AG04450 (cell line): Measurements from ENCODE around the gene EXOC7. TPM values are rescaled to one million over a fixed set of nuclear protein-coding genes. Genes with fewer than 3 reads are reported as not detected.

Experiments used
- CTCF ChIA-PET: fragments of 300-600, 350-600 bp; formaldehyde crosslinking; extraction: SDS; loops from one replicate; lab custom pipeline; 2022; ENCODE audit warnings: antibody characterized with exemption, inconsistent platforms; lab: Charles Lee
- POLR2A ChIA-PET: fragments of 350-600 bp; formaldehyde crosslinking; extraction: SDS; loops from one replicate; lab custom pipeline; 2021; ENCODE audit warnings: antibody characterized with exemption, inconsistent platforms; lab: Yijun Ruan, JAX
- DNase-seq: peaks from one replicate; pipeline ENCODE4 v3.0.0-alpha.2; 2011; ENCODE audit warnings: low read depth, low spot score
- H3K27ac ChIP-seq: one replicate; pipeline ENCODE4 v1.5.1; 2012; ENCODE audit warnings: low read depth, low read length, control low read depth
- H3K27me3 ChIP-seq: one replicate; pipeline ENCODE4 v1.6.0; 2012; ENCODE audit warnings: low read length; ENCODE audit not compliant: control insufficient read depth, insufficient read depth
- H3K4me3 ChIP-seq: 2 replicates; pipeline ENCODE4 v1.5.1; 2011; ENCODE audit warnings: mild to moderate bottlenecking, low read depth, low read length, control low read depth
- H3K9me3 ChIP-seq: 2 replicates; pipeline ENCODE4 v1.5.1; 2012; ENCODE audit warnings: low read length; ENCODE audit not compliant: control insufficient read depth, insufficient read depth
- CTCF ChIP-seq: IDR thresholded peaks from 2 replicates; pipeline ENCODE4 v1.5.1; 2011; ENCODE audit warnings: low read depth, low read length, control low read depth, inconsistent platforms
- polyA plus RNA-seq: library from polyadenylated mRNA; depleted of rRNA; stranded (reverse); fragments of >200 nt; gene quantifications from 2 replicates; pipeline ENCODE4 v1.2.3, GENCODE V29; 2011

The EXOC7 gene
- polyA plus RNA-seq, 1 experiment: 97.6 TPM

- no peak overlapping the region for H3K4me3 ChIP-seq
- no peak for DNase-seq
- CTCF ChIA-PET: interaction anchor here (0.8 to 1.3 kb wide), 2 partner anchors 173 to 291 kb away, joined by 3 to 4 read pairs; no protein-coding TSS in a partner anchor
- no peaks in the 10 kb centered on the region for H3K27me3 ChIP-seq
- H3K9me3 ChIP-seq: peaks cover 3% of the 10 kb centered on the region; the same call in 1 of the 2 replicates
- TF ChIP-seq CTCF: no peak
- no peak overlapping the region for H3K27ac ChIP-seq
- POLR2A ChIA-PET: interaction anchor here (0.9 kb wide), 1 partner anchor 12 kb away, joined by 4 read pairs; no protein-coding TSS in a partner anchor
These were observed 3.1 kb upstream of the EXOC7 start for GRCh38 chr17:76106703-76107102.

GRCh38 chr17:76104896-76105231, 1.3 kb upstream of the EXOC7 start:
- H3K9me3 ChIP-seq: peaks cover 3% of the 10 kb centered on the region; the same call in 1 of the 2 replicates
- H3K27me3 ChIP-seq: no peaks in the 10 kb centered on the region
- DNase-seq: no peak
- CTCF ChIA-PET: interaction anchor here (4.1 kb wide), 1 partner anchor 174 kb away, joined by 22 read pairs; no protein-coding TSS in a partner anchor
- H3K27ac ChIP-seq: no peak overlapping the region
- no peak overlapping the region for H3K4me3 ChIP-seq
- no peak for TF ChIP-seq CTCF
- POLR2A ChIA-PET: no interaction called here

GRCh38 chr17:76104140-76104895, 731 bp upstream of the EXOC7 start:
- Histone ChIP-seq H3K27ac (peak overlapping the region; percentile 52), H3K9me3 (peaks cover 3% of the 10 kb centered on the region; the same call in 1 of the 2 replicates), H3K27me3 (no peaks in the 10 kb centered on the region), H3K4me3 (peak overlapping the region; percentile 73)
- TF ChIP-seq CTCF: no peak
- POLR2A ChIA-PET: interaction anchor here (0.5 to 1.1 kb wide), 4 partner anchors 9 to 195 kb away, joined by 3 to 4 read pairs (median 4); partner anchors contain the start of gene UBALD2
- CTCF ChIA-PET: interaction anchor here (0.5 to 4.1 kb wide), 4 partner anchors 31 to 175 kb away, joined by 3 to 22 read pairs (median 7); no protein-coding TSS in a partner anchor
- no peak for DNase-seq

- TF ChIP-seq CTCF: no peak
- H3K4me3 ChIP-seq: peak overlapping the region; percentile 73
- ChIA-PET CTCF (interaction anchor here (4.1 kb wide), 1 partner anchor 176 kb away, joined by 22 read pairs; no protein-coding TSS in a partner anchor), POLR2A (interaction anchor here (0.9 to 1.1 kb wide), 2 partner anchors 162 to 177 kb away, joined by 3 read pairs; partner anchors contain the start of gene UBALD2)
- peaks cover 3% of the 10 kb centered on the region; the same call in 1 of the 2 replicates for H3K9me3 ChIP-seq
- no peak for DNase-seq
- H3K27me3 ChIP-seq: no peaks in the 10 kb centered on the region
- H3K27ac ChIP-seq: peak overlapping the region; percentile 47
These were observed 678 bp downstream of the EXOC7 start for GRCh38 chr17:76102944-76103273.

- no peak for DNase-seq
- CTCF ChIA-PET: no interaction called here
- no peak for TF ChIP-seq CTCF
- POLR2A ChIA-PET: no interaction called here
- Histone ChIP-seq H3K27ac (no peak overlapping the region), H3K27me3 (no peaks in the 10 kb centered on the region), H3K9me3 (no peaks in the 10 kb centered on the region), H3K4me3 (no peak overlapping the region)
These were observed 5.8 kb downstream of the EXOC7 start for GRCh38 chr17:76097716-76098295.
